Stimulated activated CD8-positive, alpha-beta memory T cell treated with anti-CD3 and anti-CD28 coated beads, Interleukin-12 subunit alpha, Interleukin-12 subunit beta, amount 100 ng/mL, for 24 hours (primary cell): Measurements from ENCODE around the gene C1QTNF5.

Source experiments
- DNase-seq: peaks from one replicate; pipeline ENCODE4 v3.0.0-alpha.2; 2020; ENCODE audit errors: extremely low read depth

Gene C1QTNF5

GRCh38 chr11:119373059-119373920 lies 32.6 kb upstream of the C1QTNF5 start:
- DNase-seq, result no peak

- no peak for DNase-seq
Measured at GRCh38 chr11:119372260-119373058, 31.8 kb upstream of the C1QTNF5 start.

GRCh38 chr11:119371778-119372182 lies 31.1 kb upstream of the C1QTNF5 start:
- DNase-seq, result no peak

- DNase-seq, result no peak
Measured at GRCh38 chr11:119371067-119371601, 30.5 kb upstream of the C1QTNF5 start.

GRCh38 chr11:119370486-119371046 lies 29.9 kb upstream of the C1QTNF5 start:
- no peak for DNase-seq

GRCh38 chr11:119369132-119369925 lies 28.6 kb upstream of the C1QTNF5 start:
- DNase-seq, result no peak

- DNase-seq, result no peak
Measured at GRCh38 chr11:119368121-119369034, 27.7 kb upstream of the C1QTNF5 start.

GRCh38 chr11:119367661-119368120 lies 27.0 kb upstream of the C1QTNF5 start:
- no peak for DNase-seq

GRCh38 chr11:119366690-119367620 lies 26.3 kb upstream of the C1QTNF5 start:
- no peak for DNase-seq

- no peak for DNase-seq
Measured at GRCh38 chr11:119365071-119365591, 24.4 kb upstream of the C1QTNF5 start.

- no peak for DNase-seq
Measured at GRCh38 chr11:119363851-119364590, 23.3 kb upstream of the C1QTNF5 start.

GRCh38 chr11:119363081-119363850 lies 22.6 kb upstream of the C1QTNF5 start:
- DNase-seq, result no peak

GRCh38 chr11:119362741-119363080 lies 22.0 kb upstream of the C1QTNF5 start:
- DNase-seq, result no peak

- no peak for DNase-seq
Measured at GRCh38 chr11:119361941-119362725, 21.4 kb upstream of the C1QTNF5 start.

GRCh38 chr11:119361056-119361787 lies 20.5 kb upstream of the C1QTNF5 start:
- peak; percentile 24 for DNase-seq
